GM23338 (cell line): Measurements from ENCODE around the gene FHDC1.

Experiments used
- CTCF ChIP-seq, 2 experiments: fragments of 200-600 bp in 1 of 2; sonication (generic) in 1 of 2; conservative IDR thresholded peaks; 2 replicates each; pipeline versions ENCODE4 v1.5.1 to v1.6.1; 2016 to 2017; ENCODE audit warnings: antibody characterized with exemption in 2 of 2, low read depth in 2 of 2, mild to moderate bottlenecking in 2 of 2, moderate library complexity in 1 of 2
- EZH2 ChIP-seq: fragments of 200-600 bp; sonication (generic); IDR thresholded peaks from one replicate; pipeline ENCODE4 v1.8.0; 2017; ENCODE audit warnings: antibody characterized with exemption, mild to moderate bottlenecking, low read depth; ENCODE audit not compliant: unreplicated experiment
- EZH2phosphoT487 ChIP-seq: fragments of 200-600 bp; sonication (generic); IDR thresholded peaks from one replicate; pipeline ENCODE4 v1.8.1; 2018; ENCODE audit warnings: antibody characterized with exemption; ENCODE audit not compliant: unreplicated experiment
- POLR2AphosphoS5 ChIP-seq: IDR thresholded peaks from 2 replicates; pipeline ENCODE4 v1.6.1; 2016; ENCODE audit warnings: antibody characterized with exemption, low read depth
- TF ChIP-seq, protein P1 (sequence below): IDR thresholded peaks from one replicate; pipeline ENCODE4 v1.6.1; 2018; ENCODE audit warnings: antibody characterized with exemption; ENCODE audit not compliant: unreplicated experiment

GRCh38 chr4:152910521-152910920, 25.6 kb upstream of the FHDC1 start:
- TF ChIP-seq POLR2AphosphoS5 (no peak), CTCF (conservative IDR thresholded peaks at IDR 0.05; ENCODE audit: low read depth in 2 of 2) (peak; percentile 24 to 29; a peak in 3 of 4 replicates), EZH2 (no peak), EZH2phosphoT487 (no peak)
- TF ChIP-seq, protein P1, sequence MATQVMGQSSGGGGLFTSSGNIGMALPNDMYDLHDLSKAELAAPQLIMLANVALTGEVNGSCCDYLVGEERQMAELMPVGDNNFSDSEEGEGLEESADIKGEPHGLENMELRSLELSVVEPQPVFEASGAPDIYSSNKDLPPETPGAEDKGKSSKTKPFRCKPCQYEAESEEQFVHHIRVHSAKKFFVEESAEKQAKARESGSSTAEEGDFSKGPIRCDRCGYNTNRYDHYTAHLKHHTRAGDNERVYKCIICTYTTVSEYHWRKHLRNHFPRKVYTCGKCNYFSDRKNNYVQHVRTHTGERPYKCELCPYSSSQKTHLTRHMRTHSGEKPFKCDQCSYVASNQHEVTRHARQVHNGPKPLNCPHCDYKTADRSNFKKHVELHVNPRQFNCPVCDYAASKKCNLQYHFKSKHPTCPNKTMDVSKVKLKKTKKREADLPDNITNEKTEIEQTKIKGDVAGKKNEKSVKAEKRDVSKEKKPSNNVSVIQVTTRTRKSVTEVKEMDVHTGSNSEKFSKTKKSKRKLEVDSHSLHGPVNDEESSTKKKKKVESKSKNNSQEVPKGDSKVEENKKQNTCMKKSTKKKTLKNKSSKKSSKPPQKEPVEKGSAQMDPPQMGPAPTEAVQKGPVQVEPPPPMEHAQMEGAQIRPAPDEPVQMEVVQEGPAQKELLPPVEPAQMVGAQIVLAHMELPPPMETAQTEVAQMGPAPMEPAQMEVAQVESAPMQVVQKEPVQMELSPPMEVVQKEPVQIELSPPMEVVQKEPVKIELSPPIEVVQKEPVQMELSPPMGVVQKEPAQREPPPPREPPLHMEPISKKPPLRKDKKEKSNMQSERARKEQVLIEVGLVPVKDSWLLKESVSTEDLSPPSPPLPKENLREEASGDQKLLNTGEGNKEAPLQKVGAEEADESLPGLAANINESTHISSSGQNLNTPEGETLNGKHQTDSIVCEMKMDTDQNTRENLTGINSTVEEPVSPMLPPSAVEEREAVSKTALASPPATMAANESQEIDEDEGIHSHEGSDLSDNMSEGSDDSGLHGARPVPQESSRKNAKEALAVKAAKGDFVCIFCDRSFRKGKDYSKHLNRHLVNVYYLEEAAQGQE, result no peak
